ENCODE measurements around the gene MVB12B. TPM values are rescaled to one million over a fixed set of nuclear protein-coding genes. Genes with fewer than 3 reads are reported as not detected.

MVB12B gene
- total RNA-seq, 1 experiment from 2014 or later, result not detected

DNA sequence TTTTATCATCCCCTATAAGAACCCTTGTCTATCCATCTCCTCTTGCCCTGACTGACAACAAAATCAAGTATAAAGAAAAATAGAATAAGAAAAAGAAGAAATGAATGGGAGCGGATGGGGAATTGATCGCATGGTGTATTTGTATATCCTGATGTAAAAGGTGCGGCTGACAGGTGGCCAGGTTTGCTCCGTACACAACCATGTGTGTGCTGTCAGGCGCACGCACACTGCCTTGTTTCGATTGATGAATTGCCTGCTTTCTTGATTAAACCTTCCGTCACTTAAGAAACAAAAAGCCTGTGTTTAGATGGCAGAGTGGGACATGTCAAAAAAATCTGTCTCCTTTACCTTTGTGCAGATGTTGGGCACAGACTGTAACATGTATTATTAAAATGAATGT lies 102.6 kb downstream of the MVB12B start:
- Histone ChIP-seq H3K9ac (ENCODE audit: low read length) (no peak overlapping the region), H3K9me3 (ENCODE audit: low read length) (no peaks in the 10 kb centered on the region), H3K9me2 (replicated peaks; ENCODE audit: insufficient read depth, low read length) (no peaks in the 10 kb centered on the region), H3K27ac (ENCODE audit: low read length) (no peak overlapping the region), H3K36me3 (ENCODE audit: insufficient read depth, low read length) (no peaks in the 10 kb centered on the region), H2AFZ (ENCODE audit: low read length) (no peak overlapping the region), H4K20me1 (ENCODE audit: insufficient read depth, low read depth, low read length) (no peaks in the 10 kb centered on the region), H3K4me3 (ENCODE audit: low read length) (no peak overlapping the region), H3K4me2 (ENCODE audit: low read depth, low read length, poor library complexity, severe bottlenecking) (no peak overlapping the region), H3K27me3 (ENCODE audit: low read length) (no peaks in the 10 kb centered on the region), H3K4me1 (ENCODE audit: low read length) (no peaks in the 10 kb centered on the region), H3K79me2 (ENCODE audit: low read length) (no peaks in the 10 kb centered on the region)
- no peak for DNase-seq

DNA sequence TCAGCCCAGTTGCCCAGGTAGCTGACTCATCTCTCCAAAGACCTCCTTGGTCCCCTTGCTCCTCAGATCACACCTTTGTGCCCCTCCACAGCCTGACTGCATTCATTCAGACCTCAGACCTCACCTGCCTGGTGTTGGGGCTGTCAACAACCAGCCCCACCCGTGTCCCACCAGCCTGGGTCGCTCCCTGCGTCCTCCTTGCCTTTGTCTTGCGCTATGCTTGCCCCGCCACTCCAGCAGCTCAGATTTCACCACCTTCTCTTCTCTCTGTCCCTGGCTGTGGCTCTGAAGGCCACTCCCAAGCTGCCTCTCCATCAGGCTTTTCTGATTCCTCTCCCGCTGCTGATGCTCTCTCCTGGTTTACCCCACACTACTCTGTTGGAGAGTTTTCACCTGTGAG lies 103.5 kb downstream of the MVB12B start:
- no peak for DNase-seq

DNA sequence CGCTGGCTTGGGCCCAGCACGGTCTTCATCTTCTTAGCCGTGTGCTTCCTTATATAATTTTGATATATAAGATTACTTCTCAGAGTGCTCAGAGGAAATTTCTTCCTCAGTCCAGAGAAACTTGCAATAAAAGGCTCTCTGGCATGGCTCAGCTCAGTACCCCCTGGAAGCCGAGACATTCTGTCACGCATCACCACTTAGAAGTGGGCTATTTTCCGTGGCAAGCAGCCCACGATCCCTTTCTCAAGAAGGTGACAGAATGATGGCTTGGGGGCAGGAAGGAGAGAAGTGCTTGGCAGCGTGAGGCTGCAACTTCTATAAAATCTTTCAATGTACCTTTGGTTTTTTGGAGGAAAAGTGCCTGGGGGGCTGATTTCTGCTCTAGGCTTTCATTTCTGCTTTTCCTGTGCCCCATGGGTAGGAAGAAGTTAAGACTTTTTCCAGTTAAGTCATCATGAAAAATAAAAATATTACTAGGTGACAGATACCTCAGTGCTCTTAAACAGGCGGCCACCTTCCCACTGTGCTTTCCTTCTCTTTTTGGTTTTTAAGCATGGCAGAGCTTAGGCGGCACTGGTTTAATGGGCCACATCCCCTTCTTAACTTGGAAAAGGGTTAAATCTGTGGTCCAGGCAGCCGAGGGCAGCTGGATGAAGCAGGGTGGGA lies 104.6 kb downstream of the MVB12B start:
- Histone ChIP-seq H3K4me3 (ENCODE audit: low read length) (no peak overlapping the region), H4K20me1 (ENCODE audit: insufficient read depth, low read depth, low read length) (no peaks in the 10 kb centered on the region), H3K4me2 (ENCODE audit: low read depth, low read length, poor library complexity, severe bottlenecking) (no peak overlapping the region), H2AFZ (ENCODE audit: low read length) (no peak overlapping the region), H3K79me2 (ENCODE audit: low read length) (no peaks in the 10 kb centered on the region), H3K9ac (ENCODE audit: low read length) (no peak overlapping the region), H3K36me3 (ENCODE audit: insufficient read depth, low read length) (no peaks in the 10 kb centered on the region), H3K4me1 (ENCODE audit: low read length) (no peaks in the 10 kb centered on the region), H3K9me3 (ENCODE audit: low read length) (no peaks in the 10 kb centered on the region), H3K9me2 (replicated peaks; ENCODE audit: insufficient read depth, low read length) (no peaks in the 10 kb centered on the region), H3K27ac (ENCODE audit: low read length) (no peak overlapping the region), H3K27me3 (ENCODE audit: low read length) (no peaks in the 10 kb centered on the region)
- DNase-seq, result no peak

More for the DNA sequence above, 103.5 kb downstream of the MVB12B start:
- no peak overlapping the region for H3K9ac ChIP-seq (ENCODE audit: low read length)
- H3K27ac ChIP-seq (ENCODE audit: low read length), result no peak overlapping the region
- no peaks in the 10 kb centered on the region for H3K27me3 ChIP-seq (ENCODE audit: low read length)
- no peaks in the 10 kb centered on the region for H3K36me3 ChIP-seq (ENCODE audit: insufficient read depth, low read length)
- H3K79me2 ChIP-seq (ENCODE audit: low read length), result no peaks in the 10 kb centered on the region
- H3K4me3 ChIP-seq (ENCODE audit: low read length), result no peak overlapping the region
- H4K20me1 ChIP-seq (ENCODE audit: insufficient read depth, low read depth, low read length), result no peaks in the 10 kb centered on the region
- H3K9me2 ChIP-seq (replicated peaks; ENCODE audit: insufficient read depth, low read length), result no peaks in the 10 kb centered on the region
- no peak overlapping the region for H2AFZ ChIP-seq (ENCODE audit: low read length)
- no peaks in the 10 kb centered on the region for H3K9me3 ChIP-seq (ENCODE audit: low read length)
- no peaks in the 10 kb centered on the region for H3K4me1 ChIP-seq (ENCODE audit: low read length)
- H3K4me2 ChIP-seq (ENCODE audit: low read depth, low read length, poor library complexity, severe bottlenecking), result no peak overlapping the region

DNA sequence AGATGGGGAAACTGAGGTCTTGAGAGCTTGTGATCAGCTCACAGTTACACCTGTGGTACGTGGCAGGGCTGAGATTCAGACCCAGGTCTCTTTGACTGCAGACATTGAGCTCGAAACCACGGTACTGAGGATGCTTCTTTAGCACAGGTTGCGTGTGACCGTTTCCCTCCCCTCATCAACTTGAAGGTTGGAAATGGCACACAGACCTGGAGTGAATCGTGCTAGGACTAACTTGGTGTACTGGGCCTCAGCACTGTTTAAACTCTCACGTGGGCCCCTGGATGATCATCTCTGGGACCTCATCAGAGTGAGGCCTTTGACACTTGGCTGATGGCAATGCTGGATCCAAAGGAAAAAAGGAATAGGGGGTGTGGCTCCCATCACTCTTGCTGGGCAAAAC lies 106.0 kb downstream of the MVB12B start:
- Histone ChIP-seq H3K27me3 (ENCODE audit: low read length) (no peaks in the 10 kb centered on the region), H3K4me3 (ENCODE audit: low read length) (no peak overlapping the region), H3K9me2 (replicated peaks; ENCODE audit: insufficient read depth, low read length) (no peaks in the 10 kb centered on the region), H3K9ac (ENCODE audit: low read length) (no peak overlapping the region), H3K27ac (ENCODE audit: low read length) (no peak overlapping the region), H4K20me1 (ENCODE audit: insufficient read depth, low read depth, low read length) (no peaks in the 10 kb centered on the region), H3K9me3 (ENCODE audit: low read length) (no peaks in the 10 kb centered on the region), H3K79me2 (ENCODE audit: low read length) (no peaks in the 10 kb centered on the region), H3K36me3 (ENCODE audit: insufficient read depth, low read length) (no peaks in the 10 kb centered on the region), H2AFZ (ENCODE audit: low read length) (no peak overlapping the region), H3K4me2 (ENCODE audit: low read depth, low read length, poor library complexity, severe bottlenecking) (no peak overlapping the region), H3K4me1 (ENCODE audit: low read length) (no peaks in the 10 kb centered on the region)
- DNase-seq, result no peak

DNA sequence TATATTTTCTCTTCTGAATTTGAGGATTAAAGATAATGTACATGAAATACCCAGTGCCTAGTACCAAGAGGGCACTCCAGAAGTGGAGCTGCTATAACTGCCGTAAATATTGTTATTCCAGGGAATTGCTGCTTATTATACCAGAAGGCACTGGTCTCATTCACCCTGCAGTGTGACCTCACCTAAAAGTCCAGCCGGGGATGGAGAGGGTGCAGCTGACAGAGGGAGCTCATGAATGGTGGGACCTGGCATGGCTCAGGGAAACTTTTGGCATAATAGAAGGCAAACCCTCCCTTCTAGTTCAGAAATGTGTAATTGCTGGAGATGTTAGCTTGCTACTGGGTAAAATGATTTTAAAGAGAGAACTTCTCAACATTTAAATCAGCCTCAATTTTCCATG lies 108.5 kb downstream of the MVB12B start:
- Histone ChIP-seq H3K27me3 (ENCODE audit: low read length) (no peaks in the 10 kb centered on the region), H4K20me1 (ENCODE audit: insufficient read depth, low read depth, low read length) (no peaks in the 10 kb centered on the region), H3K27ac (ENCODE audit: low read length) (no peak overlapping the region), H3K36me3 (ENCODE audit: insufficient read depth, low read length) (no peaks in the 10 kb centered on the region), H3K4me3 (ENCODE audit: low read length) (no peak overlapping the region), H3K9me3 (ENCODE audit: low read length) (no peaks in the 10 kb centered on the region), H3K79me2 (ENCODE audit: low read length) (no peaks in the 10 kb centered on the region), H3K9me2 (replicated peaks; ENCODE audit: insufficient read depth, low read length) (no peaks in the 10 kb centered on the region), H2AFZ (ENCODE audit: low read length) (no peak overlapping the region), H3K4me2 (ENCODE audit: low read depth, low read length, poor library complexity, severe bottlenecking) (no peak overlapping the region), H3K9ac (ENCODE audit: low read length) (no peak overlapping the region), H3K4me1 (ENCODE audit: low read length) (no peaks in the 10 kb centered on the region)
- DNase-seq, result no peak

DNA sequence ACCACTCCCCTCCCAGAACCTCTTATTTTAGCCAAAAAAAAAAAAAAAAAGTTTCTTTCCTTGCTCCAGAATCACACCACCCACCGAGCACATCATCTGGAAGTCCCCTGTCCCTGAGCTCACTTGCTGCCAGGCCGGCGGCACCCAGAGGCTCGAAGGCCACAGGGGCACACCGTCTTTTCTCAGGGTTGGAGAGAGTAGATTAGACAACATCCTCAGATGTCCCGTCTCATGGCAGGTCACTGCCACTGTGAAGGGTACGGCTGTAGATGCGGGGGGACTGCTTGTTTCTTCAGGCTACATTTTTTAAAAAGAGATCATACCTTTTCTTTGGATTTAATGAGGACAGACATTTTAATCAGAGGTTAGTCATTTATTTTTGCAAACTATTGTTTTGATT lies 109.0 kb downstream of the MVB12B start:
- H3K4me2 ChIP-seq (ENCODE audit: low read depth, low read length, poor library complexity, severe bottlenecking), result no peak overlapping the region
- H3K79me2 ChIP-seq (ENCODE audit: low read length), result no peaks in the 10 kb centered on the region
- H3K9ac ChIP-seq (ENCODE audit: low read length), result no peak overlapping the region

DNA sequence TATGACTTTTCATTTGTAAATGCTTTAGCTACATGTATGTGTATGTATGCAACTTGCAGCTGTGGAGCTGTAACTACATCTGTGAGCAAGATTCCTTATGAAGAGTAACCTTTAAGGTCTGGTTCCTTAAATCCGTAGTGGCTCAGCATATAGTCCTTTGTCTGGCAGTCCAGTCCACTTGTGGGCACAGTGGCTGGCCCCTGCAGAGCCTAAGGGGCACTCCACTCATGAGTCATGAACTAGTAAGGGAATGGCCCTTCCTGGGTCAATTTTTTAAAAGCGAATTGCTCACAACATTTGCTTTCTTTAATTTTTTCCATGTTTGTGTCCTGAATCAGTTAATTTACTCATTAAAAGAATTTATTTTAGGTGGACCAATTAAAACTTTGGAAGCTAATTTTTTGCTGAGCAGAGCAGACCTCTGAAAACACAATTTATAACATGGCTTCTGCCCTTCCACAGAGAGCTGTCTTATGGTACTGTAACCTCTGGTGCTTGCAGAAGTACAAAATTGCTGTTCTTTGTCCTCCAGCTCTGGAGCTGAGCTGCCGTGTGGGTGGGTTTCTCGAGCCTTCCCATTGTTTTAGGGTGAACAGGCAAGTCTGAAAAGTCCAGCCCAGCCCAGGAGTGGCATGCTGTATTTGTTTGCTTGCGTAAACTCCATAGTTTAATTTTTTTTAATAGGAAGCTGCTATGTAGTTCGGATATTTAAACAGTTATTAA lies 110.1 kb downstream of the MVB12B start:
- Histone ChIP-seq H3K9ac (ENCODE audit: low read length) (no peak overlapping the region), H3K4me1 (ENCODE audit: low read length) (no peaks in the 10 kb centered on the region), H3K9me2 (replicated peaks; ENCODE audit: insufficient read depth, low read length) (no peaks in the 10 kb centered on the region), H3K4me3 (ENCODE audit: low read length) (no peak overlapping the region), H2AFZ (ENCODE audit: low read length) (no peak overlapping the region), H3K9me3 (ENCODE audit: low read length) (no peaks in the 10 kb centered on the region), H4K20me1 (ENCODE audit: insufficient read depth, low read depth, low read length) (no peaks in the 10 kb centered on the region), H3K4me2 (ENCODE audit: low read depth, low read length, poor library complexity, severe bottlenecking) (no peak overlapping the region), H3K27ac (ENCODE audit: low read length) (no peak overlapping the region), H3K36me3 (ENCODE audit: insufficient read depth, low read length) (no peaks in the 10 kb centered on the region), H3K27me3 (ENCODE audit: low read length) (no peaks in the 10 kb centered on the region), H3K79me2 (ENCODE audit: low read length) (no peaks in the 10 kb centered on the region)
- DNase-seq, result no peak

More for the DNA sequence above, 109.0 kb downstream of the MVB12B start:
- Histone ChIP-seq H3K4me1 (ENCODE audit: low read length) (no peaks in the 10 kb centered on the region), H2AFZ (ENCODE audit: low read length) (no peak overlapping the region), H3K27ac (ENCODE audit: low read length) (no peak overlapping the region), H3K36me3 (ENCODE audit: insufficient read depth, low read length) (no peaks in the 10 kb centered on the region), H3K9me2 (replicated peaks; ENCODE audit: insufficient read depth, low read length) (no peaks in the 10 kb centered on the region), H3K9me3 (ENCODE audit: low read length) (no peaks in the 10 kb centered on the region), H3K4me3 (ENCODE audit: low read length) (no peak overlapping the region), H4K20me1 (ENCODE audit: insufficient read depth, low read depth, low read length) (no peaks in the 10 kb centered on the region), H3K27me3 (ENCODE audit: low read length) (no peaks in the 10 kb centered on the region)
- DNase-seq, result no peak

DNA sequence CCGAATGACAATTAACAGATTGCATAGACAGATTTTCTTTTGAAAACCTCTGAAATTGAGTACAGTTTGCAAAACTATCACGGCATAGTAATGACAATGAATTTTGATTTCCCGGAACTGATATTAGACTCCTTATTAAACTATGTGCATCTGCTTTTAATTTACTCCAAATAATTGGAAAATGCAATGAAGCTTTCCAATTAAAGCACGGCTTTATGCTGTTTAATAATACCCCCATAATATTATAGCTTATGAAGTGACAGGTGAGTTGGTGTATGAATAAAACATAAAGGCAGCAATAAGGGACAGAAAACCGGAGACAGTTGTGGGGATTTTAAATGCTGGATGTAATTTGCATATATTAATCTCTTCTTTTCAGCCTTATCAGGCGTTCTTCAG lies 110.6 kb downstream of the MVB12B start:
- DNase-seq, result no peak
- H3K79me2 ChIP-seq (ENCODE audit: low read length), result no peaks in the 10 kb centered on the region
- no peak overlapping the region for H2AFZ ChIP-seq (ENCODE audit: low read length)
- no peak overlapping the region for H3K27ac ChIP-seq (ENCODE audit: low read length)
- no peaks in the 10 kb centered on the region for H3K9me2 ChIP-seq (replicated peaks; ENCODE audit: insufficient read depth, low read length)
- no peaks in the 10 kb centered on the region for H3K4me1 ChIP-seq (ENCODE audit: low read length)
- no peak overlapping the region for H3K9ac ChIP-seq (ENCODE audit: low read length)
- no peak overlapping the region for H3K4me2 ChIP-seq (ENCODE audit: low read depth, low read length, poor library complexity, severe bottlenecking)
- no peaks in the 10 kb centered on the region for H4K20me1 ChIP-seq (ENCODE audit: insufficient read depth, low read depth, low read length)
- no peak overlapping the region for H3K4me3 ChIP-seq (ENCODE audit: low read length)
- no peaks in the 10 kb centered on the region for H3K36me3 ChIP-seq (ENCODE audit: insufficient read depth, low read length)
- no peaks in the 10 kb centered on the region for H3K9me3 ChIP-seq (ENCODE audit: low read length)
- H3K27me3 ChIP-seq (ENCODE audit: low read length), result no peaks in the 10 kb centered on the region

All from Karpas-422 (cell line).